ENCODE data around the gene B4GALT6. TPM values are rescaled to one million over a fixed set of nuclear protein-coding genes. Genes with fewer than 3 reads are reported as not detected.
"Not testable (repeated sequence)": the region's sequence is repeated elsewhere in the genome, so short reads cannot be mapped to it uniquely, and the experiment has no call there.

Gene B4GALT6
- total RNA-seq: 1 to 10 TPM in 4 of 6 donors, under 1 TPM in 1, not detected in 1; 0.55 to 3.4 (median 1.8) TPM

- H3K27ac ChIP-seq: peak within 1 kb of the TSS; percentile 49 to 83 (median 67)
- H3K4me1 ChIP-seq: peaks cover 10 to 22% (median 15%) of the 10 kb centered on the region in 4 donors
- DNase-seq: peak in 1 of 2 donors; percentile 88
- peak within 1 kb of the TSS; percentile 58 to 85 (median 77) for H3K4me3 ChIP-seq
- ATAC-seq (ENCODE audit: low FRiP score in 2 of 2): peak; percentile 31 to 42
- 1 to 2% methylated on average over 45 to 47 of the region's 86 CpGs for WGBS, 2 donors
- H3K9me3 ChIP-seq: no peaks in the 10 kb centered on the region
- TF ChIP-seq POLR2AphosphoS5 (IDR thresholded peaks at IDR 0.05): no peak
- TF ChIP-seq EP300 (IDR thresholded peaks at IDR 0.05): no peak
- no peak for TF ChIP-seq CTCF (IDR thresholded peaks at IDR 0.05)
- TF ChIP-seq POLR2A (IDR thresholded peaks at IDR 0.05): no peak
- no peaks in the 10 kb centered on the region for H3K27me3 ChIP-seq
- H3K36me3 ChIP-seq: no peaks in the 10 kb centered on the region
Observed at GRCh38 chr18:31684279-31685096, at the start of gene B4GALT6. Gene B4GALT6, minus strand, starts transcription at chr18:31684581. Its CDS starts 155 bp downstream, at chr18:31684426.

GRCh38 chr18:31731628-31732027 is 47.2 kb upstream of the B4GALT6 start:
- DNase-seq: no peak
- Histone ChIP-seq H3K4me3 (no peak overlapping the region), H3K9me3 (no peaks in the 10 kb centered on the region), H3K4me1 (no peaks in the 10 kb centered on the region), H3K36me3 (no peaks in the 10 kb centered on the region), H3K27ac (no peak overlapping the region), H3K27me3 (no peaks in the 10 kb centered on the region)
- TF ChIP-seq POLR2AphosphoS5 (IDR thresholded peaks at IDR 0.05) (no peak), CTCF (IDR thresholded peaks at IDR 0.05) (no peak), EP300 (IDR thresholded peaks at IDR 0.05) (no peak), POLR2A (IDR thresholded peaks at IDR 0.05) (no peak)
- 61 to 67% methylated on average over 3 of the region's 3 CpGs for WGBS, 2 donors
- no peak for ATAC-seq (ENCODE audit: low FRiP score in 2 of 2)

- H3K9me3 ChIP-seq; H3K27ac ChIP-seq; H3K4me3 ChIP-seq; ATAC-seq (ENCODE audit: low FRiP score in 2 of 2); H3K36me3 ChIP-seq; DNase-seq; H3K4me1 ChIP-seq; H3K27me3 ChIP-seq: not testable (repeated sequence)
- WGBS, 2 donors: 93 to 97% methylated on average over 2 of the region's 2 CpGs
Observed at GRCh38 chr18:31729196-31729595, 44.8 kb upstream of the B4GALT6 start.

GRCh38 chr18:31723990-31724711 is 39.8 kb upstream of the B4GALT6 start:
- Histone ChIP-seq H3K9me3 (peaks cover 0 to 4% (median 2%) of the 10 kb centered on the region in 4 donors), H3K36me3 (no peaks in the 10 kb centered on the region), H3K4me1 (peaks cover 4 to 11% (median 7%) of the 10 kb centered on the region in 4 donors), H3K27me3 (peaks cover 0 to 3% (median 0%) of the 10 kb centered on the region in 4 donors), H3K27ac (peak overlapping the region; percentile 20 to 70 (median 46)), H3K4me3 (peak overlapping the region in 3 of 4 donors; percentile 41 to 55 (median 51))
- peak in 1 of 2 donors; percentile 84 for DNase-seq
- ATAC-seq (ENCODE audit: low FRiP score in 2 of 2): peak in 1 of 2 donors; percentile 59
- no peak for TF ChIP-seq POLR2AphosphoS5 (IDR thresholded peaks at IDR 0.05)
- WGBS, 2 donors: 24 to 54% methylated on average over 7 to 38 of the region's 43 CpGs

GRCh38 chr18:31723639-31723989 is 39.2 kb upstream of the B4GALT6 start:
- TF ChIP-seq CTCF (IDR thresholded peaks at IDR 0.05) (no peak), POLR2AphosphoS5 (IDR thresholded peaks at IDR 0.05) (no peak), EP300 (IDR thresholded peaks at IDR 0.05) (no peak), POLR2A (IDR thresholded peaks at IDR 0.05) (no peak)
- Histone ChIP-seq H3K27me3 (peaks cover 0 to 3% (median 0%) of the 10 kb centered on the region in 4 donors), H3K4me3 (peak overlapping the region in 3 of 4 donors; percentile 41 to 55 (median 51)), H3K27ac (peak overlapping the region in 3 of 4 donors; percentile 31 to 70 (median 62)), H3K9me3 (peaks cover 0 to 9% (median 3%) of the 10 kb centered on the region in 4 donors), H3K4me1 (peaks cover 4 to 11% (median 7%) of the 10 kb centered on the region in 4 donors), H3K36me3 (no peaks in the 10 kb centered on the region)
- ATAC-seq (ENCODE audit: low FRiP score in 2 of 2): no peak
- 64 to 68% methylated on average over 5 to 7 of the region's 7 CpGs for WGBS, 2 donors
- DNase-seq: no peak

Data from upper lobe of left lung (tissue), 6 donors.